ENCODE measurements around the gene TENM4. TPM values are rescaled to one million over a fixed set of nuclear protein-coding genes. Genes with fewer than 3 reads are reported as not detected.

The TENM4 gene
- 11.6 and 149 TPM in 2 replicates for total RNA-seq

GRCh38 chr11:79440571-79441460, at the start of gene TENM4:
TSS of gene TENM4 (minus strand) at chr11:79441030. CDS start at chr11:79069944, 371,086 bp downstream.

Data from nasal cavity respiratory epithelium epithelial cell of viscerocranial mucosa (primary cell).